ENCODE measurements around the gene HELQ. TPM values are rescaled to one million over a fixed set of nuclear protein-coding genes. Genes with fewer than 3 reads are reported as not detected.
"Not testable (repeated sequence)": the region's sequence is repeated elsewhere in the genome, so short reads cannot be mapped to it uniquely, and the experiment has no call there.

The HELQ gene
- total RNA-seq, 1 donor from 2014 or later = 15.9 TPM

GRCh38 chr4:83436680-83437079, 18.9 kb downstream of the HELQ start:
- no peak for DNase-seq (ENCODE audit: low spot score)

- DNase-seq (ENCODE audit: low spot score) = no peak
Observed at GRCh38 chr4:83431200-83431599, 24.4 kb downstream of the HELQ start.

GRCh38 chr4:83418211-83418610, 37.4 kb downstream of the HELQ start:
- no peak for DNase-seq (ENCODE audit: low spot score)

GRCh38 chr4:83417566-83417965, 38.1 kb downstream of the HELQ start:
- DNase-seq (ENCODE audit: low spot score) = no peak

- no peak for DNase-seq (ENCODE audit: low spot score)
Observed at GRCh38 chr4:83413676-83414075, 41.9 kb downstream of the HELQ start.

GRCh38 chr4:83408908-83409307, 46.7 kb downstream of the HELQ start:
- no peak for DNase-seq (ENCODE audit: low spot score)

GRCh38 chr4:83405844-83406816, 49.5 kb downstream of the HELQ start:
- no peak for DNase-seq (ENCODE audit: low spot score)

GRCh38 chr4:83398158-83398557, 57.5 kb downstream of the HELQ start:
- DNase-seq (ENCODE audit: low spot score) = not testable (repeated sequence)

GRCh38 chr4:83393908-83394307, 61.7 kb downstream of the HELQ start:
- DNase-seq (ENCODE audit: low spot score) = no peak

- DNase-seq (ENCODE audit: low spot score) = no peak
Observed at GRCh38 chr4:83392562-83392961, 63.1 kb downstream of the HELQ start.

- DNase-seq (ENCODE audit: low spot score) = no peak
Observed at GRCh38 chr4:83390944-83391343, 64.7 kb downstream of the HELQ start.

- DNase-seq (ENCODE audit: low spot score) = no peak
Observed at GRCh38 chr4:83389756-83390505, 65.7 kb downstream of the HELQ start.

GRCh38 chr4:83389037-83389720, 66.4 kb downstream of the HELQ start:
- no peak for DNase-seq (ENCODE audit: low spot score)

- no peak for DNase-seq (ENCODE audit: low spot score)
Observed at GRCh38 chr4:83388313-83388676, 67.3 kb downstream of the HELQ start.

GRCh38 chr4:83387476-83388312, 67.9 kb downstream of the HELQ start:
- no peak for DNase-seq (ENCODE audit: low spot score)

- no peak for DNase-seq (ENCODE audit: low spot score)
Observed at GRCh38 chr4:83387012-83387411, 68.6 kb downstream of the HELQ start.

GRCh38 chr4:83382850-83383249, 72.8 kb downstream of the HELQ start:
- DNase-seq (ENCODE audit: low spot score) = no peak

GRCh38 chr4:83381173-83381572, 74.5 kb downstream of the HELQ start:
- DNase-seq (ENCODE audit: low spot score) = no peak

- DNase-seq (ENCODE audit: low spot score) = no peak
Observed at GRCh38 chr4:83378419-83378818, 77.2 kb downstream of the HELQ start.

GRCh38 chr4:83372931-83373330, 82.7 kb downstream of the HELQ start:
- no peak for DNase-seq (ENCODE audit: low spot score)

GRCh38 chr4:83371936-83372335, 83.7 kb downstream of the HELQ start:
- no peak for DNase-seq (ENCODE audit: low spot score)
